Skeletal muscle satellite cell (primary cell): ENCODE data around the gene GRIA1.

Experiments
- H3K27me3 ChIP-seq: 2 replicates; pipeline ENCODE4 v1.7.0; 2013; ENCODE audit warnings: low read length; ENCODE audit not compliant: control insufficient read depth, insufficient read depth
- H3K36me3 ChIP-seq: 2 replicates; pipeline ENCODE4 v1.7.0; 2013; ENCODE audit warnings: mild to moderate bottlenecking, control low read depth, low read length; ENCODE audit not compliant: insufficient read depth
- H3K4me1 ChIP-seq: 2 replicates; pipeline ENCODE4 v1.7.0; 2013; ENCODE audit warnings: low read length; ENCODE audit not compliant: control insufficient read depth, insufficient read depth
- H3K4me2 ChIP-seq: 2 replicates; pipeline ENCODE4 v1.7.0; 2013; ENCODE audit warnings: mild to moderate bottlenecking, low read length
- H3K4me3 ChIP-seq: 2 replicates; pipeline ENCODE4 v1.7.0; 2013; ENCODE audit warnings: low read length
- H3K9ac ChIP-seq: 2 replicates; pipeline ENCODE4 v1.7.0; 2013; ENCODE audit warnings: mild to moderate bottlenecking, low read depth, low read length, moderate library complexity
- H3K9me3 ChIP-seq: replicated peaks from 2 replicates; pipeline ENCODE4 v1.7.0; 2013; ENCODE audit warnings: mild to moderate bottlenecking, control low read depth, low read length

The GRIA1 gene

DNA sequence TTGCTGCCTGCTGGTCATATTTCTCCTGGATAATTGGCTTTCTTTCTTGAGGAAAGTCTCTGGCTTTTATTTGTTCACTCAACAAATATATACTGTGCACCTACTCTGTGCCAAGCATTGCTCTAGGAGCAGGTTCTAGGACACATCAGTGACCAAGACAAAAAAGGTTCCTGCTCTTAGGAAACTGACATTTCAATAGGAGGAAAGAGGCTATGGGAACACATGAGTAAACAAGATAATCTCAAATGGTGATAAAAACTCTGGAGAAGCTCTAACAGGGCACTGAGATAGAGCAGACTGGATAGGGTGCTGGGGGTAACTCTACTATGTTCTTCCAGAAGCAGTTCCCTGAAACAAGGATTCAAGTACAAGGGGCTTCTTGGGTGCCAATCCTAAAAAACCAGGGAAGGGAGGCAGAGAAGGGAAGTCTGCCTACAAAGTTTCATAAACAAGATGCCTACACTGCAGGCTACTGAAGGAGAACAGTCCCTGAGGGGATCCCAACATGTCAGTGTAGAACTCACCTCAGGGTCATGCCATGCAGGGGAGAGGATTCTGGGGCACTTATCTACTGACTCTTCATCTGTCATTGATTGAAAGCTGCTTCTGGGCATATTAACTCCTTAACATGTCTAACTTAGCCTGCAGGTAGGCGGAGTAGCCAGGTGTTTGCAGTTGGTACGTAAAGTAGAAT is 181.3 kb downstream of the GRIA1 start:
- Histone ChIP-seq H3K9me3 (no peaks in the 10 kb centered on the region), H3K36me3 (peaks cover 12% of the 10 kb centered on the region), H3K27me3 (no peaks in the 10 kb centered on the region), H3K4me1 (peaks cover 12% of the 10 kb centered on the region), H3K9ac (no peak overlapping the region), H3K4me2 (no peak overlapping the region), H3K4me3 (no peak overlapping the region)

DNA sequence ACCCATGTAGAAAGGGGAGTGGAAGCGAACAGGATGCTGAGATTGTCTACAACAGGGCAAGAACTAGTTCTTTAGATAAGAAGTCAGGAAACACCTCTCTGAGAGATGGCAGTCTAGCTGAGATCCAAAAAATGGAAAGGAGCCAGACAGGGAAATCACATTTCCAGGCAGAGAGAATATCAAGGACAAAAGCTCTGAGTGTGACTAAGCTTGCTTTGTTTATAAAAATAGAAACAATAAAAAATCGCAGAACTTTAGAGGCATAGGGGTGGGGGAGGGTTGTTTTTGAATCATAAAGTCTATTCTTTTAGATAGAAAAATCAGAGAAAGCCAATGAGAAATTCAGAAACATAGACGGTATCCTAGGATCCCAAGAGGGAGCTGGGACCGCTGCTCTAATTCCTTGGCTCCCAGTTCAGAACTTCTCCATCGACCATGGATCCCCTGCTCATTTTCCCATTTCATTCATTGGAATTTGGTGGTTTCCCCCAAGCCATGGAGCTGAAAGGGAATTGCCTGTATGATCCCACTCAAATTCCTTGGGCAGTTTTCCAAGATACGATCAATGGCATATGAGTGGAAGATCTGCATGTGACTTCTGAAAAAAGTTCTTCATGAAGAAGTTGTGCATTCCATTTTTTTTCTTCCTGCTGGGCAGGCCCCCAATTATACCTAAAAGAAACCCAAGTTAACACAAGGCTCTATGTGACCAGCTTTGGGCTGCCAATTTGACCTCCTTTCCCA is 182.0 kb downstream of the GRIA1 start:
- Histone ChIP-seq H3K4me1 (peaks cover 12% of the 10 kb centered on the region), H3K4me2 (no peak overlapping the region), H3K4me3 (no peak overlapping the region), H3K36me3 (peaks cover 12% of the 10 kb centered on the region), H3K27me3 (no peaks in the 10 kb centered on the region), H3K9ac (no peak overlapping the region), H3K9me3 (no peaks in the 10 kb centered on the region)

- Histone ChIP-seq H3K4me3 (no peak overlapping the region), H3K9ac (no peak overlapping the region), H3K36me3 (peaks cover 12% of the 10 kb centered on the region), H3K27me3 (no peaks in the 10 kb centered on the region), H3K9me3 (no peaks in the 10 kb centered on the region), H3K4me2 (no peak overlapping the region), H3K4me1 (peaks cover 18% of the 10 kb centered on the region)
Measured at GRCh38 chr5:153674356-153674755, 183.9 kb downstream of the GRIA1 start.

GRCh38 chr5:153676406-153676805 is 185.9 kb downstream of the GRIA1 start:
- no peaks in the 10 kb centered on the region for H3K9me3 ChIP-seq
- H3K4me3 ChIP-seq, result no peak overlapping the region
- no peak overlapping the region for H3K4me2 ChIP-seq
- peaks cover 18% of the 10 kb centered on the region for H3K4me1 ChIP-seq
- H3K27me3 ChIP-seq, result no peaks in the 10 kb centered on the region
- no peak overlapping the region for H3K9ac ChIP-seq
- peaks cover 12% of the 10 kb centered on the region for H3K36me3 ChIP-seq

DNA sequence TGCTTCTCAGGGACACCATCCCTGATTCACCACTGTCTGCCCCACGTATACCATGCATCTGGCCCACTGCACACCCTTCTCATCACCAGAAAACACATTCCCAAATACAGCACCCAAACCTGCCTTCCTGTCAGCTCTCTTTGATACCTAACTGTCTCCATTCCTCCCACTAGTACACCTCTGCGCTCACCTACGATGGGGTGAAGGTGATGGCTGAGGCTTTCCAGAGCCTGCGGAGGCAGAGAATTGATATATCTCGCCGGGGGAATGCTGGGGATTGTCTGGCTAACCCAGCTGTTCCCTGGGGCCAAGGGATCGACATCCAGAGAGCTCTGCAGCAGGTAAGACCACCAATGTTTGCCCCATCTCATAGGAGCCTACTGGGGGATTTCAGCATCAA is 186.4 kb downstream of the GRIA1 start:
- Histone ChIP-seq H3K36me3 (peaks cover 12% of the 10 kb centered on the region), H3K4me3 (no peak overlapping the region), H3K4me2 (no peak overlapping the region), H3K27me3 (no peaks in the 10 kb centered on the region), H3K9ac (no peak overlapping the region), H3K9me3 (no peaks in the 10 kb centered on the region), H3K4me1 (peaks cover 17% of the 10 kb centered on the region)

GRCh38 chr5:153678617-153679329 is 188.3 kb downstream of the GRIA1 start:
- H3K9ac ChIP-seq, result no peak overlapping the region
- H3K4me1 ChIP-seq, result peaks cover 5% of the 10 kb centered on the region
- no peaks in the 10 kb centered on the region for H3K9me3 ChIP-seq
- peaks cover 12% of the 10 kb centered on the region for H3K36me3 ChIP-seq
- H3K4me2 ChIP-seq, result no peak overlapping the region
- no peaks in the 10 kb centered on the region for H3K27me3 ChIP-seq
- H3K4me3 ChIP-seq, result no peak overlapping the region

GRCh38 chr5:153690236-153690635 is 199.8 kb downstream of the GRIA1 start:
- Histone ChIP-seq H3K4me1 (no peaks in the 10 kb centered on the region), H3K9ac (no peak overlapping the region), H3K36me3 (no peaks in the 10 kb centered on the region), H3K9me3 (no peaks in the 10 kb centered on the region), H3K4me2 (no peak overlapping the region), H3K4me3 (no peak overlapping the region), H3K27me3 (no peaks in the 10 kb centered on the region)

- Histone ChIP-seq H3K27me3 (no peaks in the 10 kb centered on the region), H3K4me2 (no peak overlapping the region), H3K9me3 (no peaks in the 10 kb centered on the region), H3K9ac (no peak overlapping the region), H3K4me3 (no peak overlapping the region), H3K36me3 (no peaks in the 10 kb centered on the region), H3K4me1 (no peaks in the 10 kb centered on the region)
Measured at GRCh38 chr5:153696256-153696655, 205.8 kb downstream of the GRIA1 start.

- no peak overlapping the region for H3K9ac ChIP-seq
- no peaks in the 10 kb centered on the region for H3K4me1 ChIP-seq
- H3K4me2 ChIP-seq, result no peak overlapping the region
- H3K9me3 ChIP-seq, result no peaks in the 10 kb centered on the region
- no peaks in the 10 kb centered on the region for H3K27me3 ChIP-seq
- H3K36me3 ChIP-seq, result no peaks in the 10 kb centered on the region
- H3K4me3 ChIP-seq, result no peak overlapping the region
Measured at GRCh38 chr5:153699035-153699434, 208.6 kb downstream of the GRIA1 start.

- Histone ChIP-seq H3K4me3 (no peak overlapping the region), H3K9me3 (no peaks in the 10 kb centered on the region), H3K4me1 (no peaks in the 10 kb centered on the region), H3K27me3 (no peaks in the 10 kb centered on the region), H3K36me3 (no peaks in the 10 kb centered on the region), H3K4me2 (no peak overlapping the region), H3K9ac (no peak overlapping the region)
Measured at GRCh38 chr5:153700940-153701339, 210.5 kb downstream of the GRIA1 start.

- Histone ChIP-seq H3K4me2 (no peak overlapping the region), H3K4me1 (no peaks in the 10 kb centered on the region), H3K9ac (no peak overlapping the region), H3K27me3 (no peaks in the 10 kb centered on the region), H3K36me3 (peaks cover 3% of the 10 kb centered on the region), H3K9me3 (no peaks in the 10 kb centered on the region), H3K4me3 (no peak overlapping the region)
Measured at GRCh38 chr5:153702265-153702664, 211.8 kb downstream of the GRIA1 start.
